HEK293 (cell line): ENCODE results near the gene CKB.

Source experiments
- GLIS2 ChIP-seq: fragments of 450-650 bp; formaldehyde crosslinking; IDR thresholded peaks from 2 replicates; pipeline ENCODE4 v1.5.1; 2016; ENCODE audit warnings: missing biosample characterization, missing genetic modification characterization
- KLF17 ChIP-seq: fragments of 450-650 bp; formaldehyde crosslinking; IDR thresholded peaks from 2 replicates; pipeline ENCODE4 v1.5.1; 2016; ENCODE audit warnings: missing biosample characterization, missing genetic modification characterization
- KLF7 ChIP-seq: fragments of 450-650 bp; formaldehyde crosslinking; IDR thresholded peaks from 2 replicates; pipeline ENCODE4 v1.5.1; 2016; ENCODE audit warnings: missing biosample characterization, missing genetic modification characterization, borderline replicate concordance
- KLF8 ChIP-seq: fragments of 450-650 bp; formaldehyde crosslinking; IDR thresholded peaks from 2 replicates; pipeline ENCODE4 v1.5.1; 2016; ENCODE audit warnings: missing biosample characterization, missing genetic modification characterization
- PRDM1 ChIP-seq: fragments of 450-650 bp; formaldehyde crosslinking; IDR thresholded peaks from 2 replicates; pipeline ENCODE4; 2016; ENCODE audit warnings: missing biosample characterization, missing genetic modification characterization
- SETDB1 ChIP-seq: IDR thresholded peaks from one replicate; pipeline ENCODE4 v1.6.1; 2017; ENCODE audit warnings: mild to moderate bottlenecking, low read length, moderate library complexity, mixed read lengths; ENCODE audit not compliant: insufficient read length
- SP2 ChIP-seq: fragments of 450-650 bp; formaldehyde crosslinking; IDR thresholded peaks from 2 replicates; pipeline ENCODE4 v1.5.1; 2016; ENCODE audit warnings: missing biosample characterization, missing genetic modification characterization
- SP3 ChIP-seq: fragments of 450-650 bp; formaldehyde crosslinking; IDR thresholded peaks from 2 replicates; pipeline ENCODE4 v1.5.1; 2016; ENCODE audit warnings: missing biosample characterization, missing genetic modification characterization
- SP7 ChIP-seq: fragments of 450-650 bp; formaldehyde crosslinking; IDR thresholded peaks from 2 replicates; pipeline ENCODE4 v1.5.1; 2016; ENCODE audit warnings: missing biosample characterization, missing genetic modification characterization
- ZFHX2 ChIP-seq: fragments of 450-650 bp; formaldehyde crosslinking; conservative IDR thresholded peaks from 2 replicates; pipeline ENCODE4 v1.5.1; 2016; ENCODE audit warnings: missing biosample characterization, missing genetic modification characterization
- ZNF112 ChIP-seq: fragments of 450-650 bp; formaldehyde crosslinking; IDR thresholded peaks from 2 replicates; pipeline ENCODE4 v1.5.0; 2017; ENCODE audit warnings: missing biosample characterization, missing genetic modification characterization
- ZNF140 ChIP-seq: fragments of 450-650 bp; formaldehyde crosslinking; IDR thresholded peaks from 2 replicates; pipeline ENCODE4 v1.5.1; 2016; ENCODE audit warnings: missing biosample characterization, missing genetic modification characterization
- ZNF169 ChIP-seq: fragments of 450-650 bp; formaldehyde crosslinking; IDR thresholded peaks from 2 replicates; pipeline ENCODE4 v1.5.1; 2016; ENCODE audit warnings: missing biosample characterization, missing genetic modification characterization
- ZNF18 ChIP-seq: fragments of 450-650 bp; formaldehyde crosslinking; IDR thresholded peaks from 2 replicates; pipeline ENCODE4 v1.5.1; 2016; ENCODE audit warnings: missing biosample characterization, missing genetic modification characterization
- ZNF19 ChIP-seq: fragments of 450-650 bp; formaldehyde crosslinking; IDR thresholded peaks from 2 replicates; pipeline ENCODE4; 2016; ENCODE audit warnings: missing biosample characterization, missing genetic modification characterization, low read depth
- ZNF221 ChIP-seq: fragments of 450-650 bp; formaldehyde crosslinking; IDR thresholded peaks from 2 replicates; pipeline ENCODE4 v1.5.1; 2017; ENCODE audit warnings: missing biosample characterization, missing genetic modification characterization, borderline replicate concordance
- ZNF266 ChIP-seq: fragments of 450-650 bp; formaldehyde crosslinking; IDR thresholded peaks from 2 replicates; pipeline ENCODE4 v1.5.1; 2016; ENCODE audit warnings: missing biosample characterization, missing genetic modification characterization, low read depth
- ZNF292 ChIP-seq: fragments of 450-650 bp; formaldehyde crosslinking; IDR thresholded peaks from 2 replicates; pipeline ENCODE4 v1.5.1; 2016; ENCODE audit warnings: low read depth, missing biosample characterization, missing genetic modification characterization, borderline replicate concordance
- ZNF341 ChIP-seq: fragments of 450-650 bp; formaldehyde crosslinking; IDR thresholded peaks from 2 replicates; pipeline ENCODE4; 2016; ENCODE audit warnings: low read depth, missing biosample characterization, missing genetic modification characterization
- ZNF362 ChIP-seq: fragments of 450-650 bp; formaldehyde crosslinking; IDR thresholded peaks from 2 replicates; pipeline ENCODE4 v1.5.1; 2016; ENCODE audit warnings: missing biosample characterization, missing genetic modification characterization
- ZNF473 ChIP-seq: fragments of 450-650 bp; formaldehyde crosslinking; IDR thresholded peaks from 2 replicates; pipeline ENCODE4 v1.5.1; 2017; ENCODE audit warnings: missing biosample characterization, missing genetic modification characterization
- ZNF48 ChIP-seq: fragments of 450-650 bp; formaldehyde crosslinking; IDR thresholded peaks from 2 replicates; pipeline ENCODE4 v1.5.1; 2016; ENCODE audit warnings: missing biosample characterization, missing genetic modification characterization
- ZNF585B ChIP-seq: fragments of 450-650 bp; formaldehyde crosslinking; IDR thresholded peaks from 2 replicates; pipeline ENCODE4 v1.5.1; 2016; ENCODE audit warnings: missing biosample characterization, missing genetic modification characterization
- ZNF596 ChIP-seq: fragments of 450-650 bp; IDR thresholded peaks from 2 replicates; pipeline ENCODE4 v1.5.0; 2018; ENCODE audit warnings: missing biosample characterization, mild to moderate bottlenecking, missing genetic modification characterization, moderate library complexity
- ZNF600 ChIP-seq: fragments of 450-650 bp; formaldehyde crosslinking; IDR thresholded peaks from 2 replicates; pipeline ENCODE4 v1.5.1; 2016; ENCODE audit warnings: missing biosample characterization, missing genetic modification characterization
- ZNF629 ChIP-seq: fragments of 450-650 bp; formaldehyde crosslinking; IDR thresholded peaks from 2 replicates; pipeline ENCODE4 v1.5.1; 2017; ENCODE audit warnings: missing biosample characterization, missing genetic modification characterization
- ZNF776 ChIP-seq: fragments of 450-650 bp; formaldehyde crosslinking; IDR thresholded peaks from 2 replicates; pipeline ENCODE4 v1.5.0; 2017; ENCODE audit warnings: missing biosample characterization, missing genetic modification characterization, borderline replicate concordance
- ZNF777 ChIP-seq: fragments of 450-650 bp; formaldehyde crosslinking; IDR thresholded peaks from 2 replicates; pipeline ENCODE4 v1.5.1; 2017; ENCODE audit warnings: missing biosample characterization, missing genetic modification characterization, borderline replicate concordance
- TF ChIP-seq, protein P1 (sequence below): fragments of 450-650 bp; IDR thresholded peaks from 2 replicates; pipeline ENCODE4 v1.5.1; 2018; ENCODE audit warnings: missing biosample characterization, mild to moderate bottlenecking, missing genetic modification characterization
- TF ChIP-seq, protein P2 (sequence below): IDR thresholded peaks from 2 replicates; pipeline ENCODE4 v1.6.1; 2011; ENCODE audit warnings: mild to moderate bottlenecking, low read depth, low read length, borderline replicate concordance
- TF ChIP-seq, protein P3 (sequence below): fragments of 450-650 bp; formaldehyde crosslinking; IDR thresholded peaks from 2 replicates; pipeline ENCODE4 v1.5.1; 2017; ENCODE audit warnings: missing biosample characterization, missing genetic modification characterization

CKB gene

DNA sequence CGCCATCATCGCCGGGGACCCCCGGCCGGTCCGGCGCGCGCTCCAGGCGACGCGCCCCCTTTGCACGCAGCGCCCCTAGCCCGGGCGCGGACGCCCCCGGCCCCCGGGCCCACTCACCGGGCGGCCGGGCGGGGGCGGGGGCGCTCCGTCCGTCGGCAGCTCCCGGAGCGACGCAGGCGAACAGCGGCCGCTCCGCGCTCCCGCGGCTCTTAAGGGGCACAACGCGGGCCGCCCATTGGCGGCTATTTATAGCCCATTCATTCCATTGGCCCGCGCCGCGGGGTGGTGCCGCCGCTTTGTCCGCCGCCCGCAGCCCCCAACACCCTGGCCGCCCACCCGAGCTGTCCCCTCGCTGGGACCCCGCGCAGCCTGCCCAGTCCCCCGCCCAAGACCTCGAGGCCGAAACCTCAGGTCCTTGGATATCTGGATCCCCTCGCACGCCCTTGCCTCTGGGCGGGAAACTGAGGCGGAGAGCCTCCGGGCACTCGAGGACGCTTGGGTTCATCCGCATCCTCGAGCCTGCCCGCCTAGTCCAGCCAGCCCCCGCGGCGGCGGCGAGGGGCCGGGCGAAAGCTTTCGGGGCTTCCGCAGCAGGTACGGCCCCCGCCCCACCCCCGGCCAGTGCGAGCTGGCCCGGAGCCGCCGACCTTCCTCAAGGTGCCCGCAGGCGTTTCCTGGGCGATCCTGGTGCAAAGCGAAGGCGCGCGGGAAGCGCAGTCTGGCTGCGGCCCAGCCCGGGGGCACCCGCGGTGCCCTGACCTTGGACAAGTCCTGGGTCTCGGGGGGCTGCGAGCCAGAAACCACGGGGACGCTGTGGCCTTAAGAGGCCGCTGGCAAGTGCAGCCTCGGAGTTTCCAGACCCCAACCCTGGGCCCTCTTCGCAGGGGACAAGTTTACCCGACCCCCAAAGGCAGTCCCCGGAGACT is at the start of gene CKB (continued):
- TF ChIP-seq KLF17 (tag by site-specific recombination), result peak; percentile 76
- peak; percentile 51; the same call in 1 of the 2 replicates for TF ChIP-seq SP3
- no peak for TF ChIP-seq ZNF169 (tag by site-specific recombination)
- TF ChIP-seq, protein P1, sequence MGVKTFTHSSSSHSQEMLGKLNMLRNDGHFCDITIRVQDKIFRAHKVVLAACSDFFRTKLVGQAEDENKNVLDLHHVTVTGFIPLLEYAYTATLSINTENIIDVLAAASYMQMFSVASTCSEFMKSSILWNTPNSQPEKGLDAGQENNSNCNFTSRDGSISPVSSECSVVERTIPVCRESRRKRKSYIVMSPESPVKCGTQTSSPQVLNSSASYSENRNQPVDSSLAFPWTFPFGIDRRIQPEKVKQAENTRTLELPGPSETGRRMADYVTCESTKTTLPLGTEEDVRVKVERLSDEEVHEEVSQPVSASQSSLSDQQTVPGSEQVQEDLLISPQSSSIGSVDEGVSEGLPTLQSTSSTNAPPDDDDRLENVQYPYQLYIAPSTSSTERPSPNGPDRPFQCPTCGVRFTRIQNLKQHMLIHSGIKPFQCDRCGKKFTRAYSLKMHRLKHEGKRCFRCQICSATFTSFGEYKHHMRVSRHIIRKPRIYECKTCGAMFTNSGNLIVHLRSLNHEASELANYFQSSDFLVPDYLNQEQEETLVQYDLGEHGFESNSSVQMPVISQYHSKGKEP (tag by site-specific recombination), result no peak
- TF ChIP-seq KLF8 (tag by site-specific recombination), result peak; percentile 80
- no peak for TF ChIP-seq ZNF19 (tag by site-specific recombination)
- TF ChIP-seq SP2 (tag by site-specific recombination), result peak; percentile 66
- peak; percentile 65 for TF ChIP-seq SP7 (tag by site-specific recombination)
- peak; percentile 81 for TF ChIP-seq ZNF341 (tag by site-specific recombination)
- TF ChIP-seq ZNF629 (tag by site-specific recombination), result no peak
- peak; percentile 48; the same call in 1 of the 2 replicates for TF ChIP-seq ZNF600 (tag by site-specific recombination)
- TF ChIP-seq GLIS2 (tag by site-specific recombination), result peak; percentile 83
- no peak for TF ChIP-seq ZNF585B (tag by site-specific recombination)
- no peak for TF ChIP-seq ZNF777 (tag by site-specific recombination)
- TF ChIP-seq, protein P2, sequence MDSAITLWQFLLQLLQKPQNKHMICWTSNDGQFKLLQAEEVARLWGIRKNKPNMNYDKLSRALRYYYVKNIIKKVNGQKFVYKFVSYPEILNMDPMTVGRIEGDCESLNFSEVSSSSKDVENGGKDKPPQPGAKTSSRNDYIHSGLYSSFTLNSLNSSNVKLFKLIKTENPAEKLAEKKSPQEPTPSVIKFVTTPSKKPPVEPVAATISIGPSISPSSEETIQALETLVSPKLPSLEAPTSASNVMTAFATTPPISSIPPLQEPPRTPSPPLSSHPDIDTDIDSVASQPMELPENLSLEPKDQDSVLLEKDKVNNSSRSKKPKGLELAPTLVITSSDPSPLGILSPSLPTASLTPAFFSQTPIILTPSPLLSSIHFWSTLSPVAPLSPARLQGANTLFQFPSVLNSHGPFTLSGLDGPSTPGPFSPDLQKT, result no peak
- TF ChIP-seq ZNF776, result no peak
- TF ChIP-seq SETDB1, result no peak
- TF ChIP-seq ZFHX2 (tag by site-specific recombination), result peak; percentile 91
- no peak for TF ChIP-seq ZNF266 (tag by site-specific recombination)
- no peak for TF ChIP-seq KLF7
- no peak for TF ChIP-seq ZNF362 (tag by site-specific recombination)
- no peak for TF ChIP-seq ZNF473 (tag by site-specific recombination)
- no peak for TF ChIP-seq ZNF112
- no peak for TF ChIP-seq ZNF292 (tag by site-specific recombination)
- no peak for TF ChIP-seq ZNF48 (tag by site-specific recombination)
- no peak for TF ChIP-seq ZNF596 (tag by site-specific recombination)
- TF ChIP-seq ZNF140 (tag by site-specific recombination), result no peak
- TF ChIP-seq, protein P3, sequence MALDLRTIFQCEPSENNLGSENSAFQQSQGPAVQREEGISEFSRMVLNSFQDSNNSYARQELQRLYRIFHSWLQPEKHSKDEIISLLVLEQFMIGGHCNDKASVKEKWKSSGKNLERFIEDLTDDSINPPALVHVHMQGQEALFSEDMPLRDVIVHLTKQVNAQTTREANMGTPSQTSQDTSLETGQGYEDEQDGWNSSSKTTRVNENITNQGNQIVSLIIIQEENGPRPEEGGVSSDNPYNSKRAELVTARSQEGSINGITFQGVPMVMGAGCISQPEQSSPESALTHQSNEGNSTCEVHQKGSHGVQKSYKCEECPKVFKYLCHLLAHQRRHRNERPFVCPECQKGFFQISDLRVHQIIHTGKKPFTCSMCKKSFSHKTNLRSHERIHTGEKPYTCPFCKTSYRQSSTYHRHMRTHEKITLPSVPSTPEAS, result no peak
- no peak for TF ChIP-seq ZNF18 (tag by site-specific recombination)
- TF ChIP-seq PRDM1 (tag by site-specific recombination), result no peak
- TF ChIP-seq ZNF221 (tag by site-specific recombination), result no peak
